GM12801 (cell line): ENCODE data around the gene SLC45A1.

Experiments
- TF ChIP-seq, protein P1 (sequence below): IDR thresholded peaks from one replicate; pipeline ENCODE4 v1.5.1; 2011; ENCODE audit warnings: control low read depth; ENCODE audit not compliant: insufficient read length; ENCODE audit errors: extremely low read depth

Gene SLC45A1

GRCh38 chr1:8351693-8352470 lies 34.0 kb downstream of the SLC45A1 start:
- TF ChIP-seq, protein P1, sequence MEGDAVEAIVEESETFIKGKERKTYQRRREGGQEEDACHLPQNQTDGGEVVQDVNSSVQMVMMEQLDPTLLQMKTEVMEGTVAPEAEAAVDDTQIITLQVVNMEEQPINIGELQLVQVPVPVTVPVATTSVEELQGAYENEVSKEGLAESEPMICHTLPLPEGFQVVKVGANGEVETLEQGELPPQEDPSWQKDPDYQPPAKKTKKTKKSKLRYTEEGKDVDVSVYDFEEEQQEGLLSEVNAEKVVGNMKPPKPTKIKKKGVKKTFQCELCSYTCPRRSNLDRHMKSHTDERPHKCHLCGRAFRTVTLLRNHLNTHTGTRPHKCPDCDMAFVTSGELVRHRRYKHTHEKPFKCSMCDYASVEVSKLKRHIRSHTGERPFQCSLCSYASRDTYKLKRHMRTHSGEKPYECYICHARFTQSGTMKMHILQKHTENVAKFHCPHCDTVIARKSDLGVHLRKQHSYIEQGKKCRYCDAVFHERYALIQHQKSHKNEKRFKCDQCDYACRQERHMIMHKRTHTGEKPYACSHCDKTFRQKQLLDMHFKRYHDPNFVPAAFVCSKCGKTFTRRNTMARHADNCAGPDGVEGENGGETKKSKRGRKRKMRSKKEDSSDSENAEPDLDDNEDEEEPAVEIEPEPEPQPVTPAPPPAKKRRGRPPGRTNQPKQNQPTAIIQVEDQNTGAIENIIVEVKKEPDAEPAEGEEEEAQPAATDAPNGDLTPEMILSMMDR = no peak

DNA sequence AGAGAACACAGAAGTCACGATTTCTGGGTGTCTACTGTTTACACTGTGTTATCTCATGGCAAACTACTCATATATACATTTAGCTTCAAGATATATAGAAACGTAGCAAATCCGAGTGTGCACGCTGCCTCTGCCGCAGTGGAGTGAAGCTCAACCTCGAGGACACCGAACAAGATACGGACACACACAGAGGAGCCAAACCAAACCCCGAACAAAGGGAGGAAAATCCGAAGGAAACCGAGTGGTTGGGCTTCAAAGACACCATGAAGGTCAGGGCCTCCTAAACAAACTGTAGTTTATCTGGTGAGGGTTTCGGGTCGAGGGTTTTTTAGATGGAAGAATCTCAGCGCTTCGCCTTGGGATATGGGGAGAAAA lies 34.5 kb downstream of the SLC45A1 start:
- TF ChIP-seq, protein P1 = no peak

DNA sequence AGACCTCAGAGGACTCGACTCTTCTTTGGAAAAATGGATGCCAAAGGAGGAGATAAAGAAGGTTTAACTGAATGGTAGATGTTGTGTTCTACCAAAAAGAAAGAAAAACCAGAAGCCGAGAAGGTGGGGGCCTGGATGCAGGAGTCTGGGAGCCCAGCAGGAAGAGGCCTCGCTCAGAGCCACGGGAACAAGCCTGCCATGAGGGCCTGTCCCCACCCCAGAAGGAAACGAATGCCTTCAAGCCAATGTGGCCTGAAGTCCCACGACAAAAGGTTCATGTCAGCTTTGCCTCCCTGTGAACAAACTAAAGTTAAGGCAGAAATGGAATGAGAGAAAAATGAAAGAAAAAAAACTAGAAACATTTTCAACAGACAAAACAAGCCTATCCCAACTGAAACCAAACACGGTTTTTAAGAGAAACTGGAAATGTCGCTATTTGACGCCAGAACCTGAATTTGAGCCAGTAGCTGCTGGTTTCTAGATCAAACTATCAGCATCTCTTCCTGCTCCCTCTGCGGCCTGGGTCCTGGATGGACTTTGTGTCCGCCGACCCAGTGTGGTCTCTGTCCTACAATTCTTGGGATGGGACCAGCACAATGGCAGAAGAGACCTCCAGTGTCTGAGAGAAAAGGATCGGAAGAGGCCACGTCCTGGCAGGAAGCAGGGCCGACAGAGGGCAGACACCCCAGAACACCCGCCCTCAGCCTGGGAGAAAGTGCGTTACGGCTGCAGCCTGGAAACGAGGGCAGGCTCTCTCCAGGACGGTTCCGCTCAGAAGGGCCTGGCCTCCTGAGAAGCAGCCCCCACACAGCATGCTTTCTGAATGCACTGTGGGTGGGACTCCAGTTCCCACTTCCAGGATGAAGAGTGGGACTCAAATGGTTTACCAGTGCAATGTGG lies 35.2 kb downstream of the SLC45A1 start:
- TF ChIP-seq, protein P1 = no peak

GRCh38 chr1:8354038-8354437 lies 36.1 kb downstream of the SLC45A1 start:
- TF ChIP-seq, protein P1 = no peak

DNA sequence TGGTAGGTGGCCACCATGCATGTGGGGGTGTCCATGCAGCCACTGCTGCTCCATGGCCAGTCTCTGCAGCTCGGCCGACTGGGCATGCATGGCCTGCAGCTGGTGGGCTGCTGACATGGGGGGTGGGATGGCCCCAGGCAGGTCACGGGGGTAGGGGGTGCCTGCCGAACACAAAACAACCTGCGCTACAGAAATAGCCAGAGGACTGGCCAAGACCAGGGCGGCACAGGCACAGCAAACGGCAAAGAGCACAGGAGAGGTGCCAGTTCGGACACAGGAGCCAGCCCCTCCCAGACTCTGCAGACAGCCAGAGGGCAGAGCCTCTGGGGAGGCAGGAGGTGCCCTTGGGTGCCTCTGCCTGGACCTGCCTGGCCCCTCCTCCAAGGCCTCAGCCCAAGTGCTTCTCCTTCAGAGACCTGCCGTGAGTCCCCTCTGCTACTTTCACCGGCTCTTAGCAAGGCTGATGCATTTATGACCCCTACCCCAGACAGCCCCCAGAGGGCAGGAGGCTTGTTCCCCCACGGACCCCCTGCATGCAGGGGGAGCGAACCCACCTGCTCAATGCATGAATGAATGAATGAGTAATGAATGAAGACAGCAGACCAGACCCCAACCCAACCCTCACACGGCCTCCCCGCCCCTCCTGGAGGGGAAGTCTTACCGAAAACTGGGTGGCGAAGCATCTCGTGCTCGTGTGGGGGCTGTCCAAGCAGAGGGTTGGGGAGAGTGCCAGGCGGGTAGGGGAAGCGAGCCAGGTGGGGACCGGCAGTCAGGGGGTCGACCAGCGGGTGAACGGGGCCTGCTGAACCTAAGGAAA lies 37.7 kb downstream of the SLC45A1 start:
- TF ChIP-seq, protein P1 = no peak

DNA sequence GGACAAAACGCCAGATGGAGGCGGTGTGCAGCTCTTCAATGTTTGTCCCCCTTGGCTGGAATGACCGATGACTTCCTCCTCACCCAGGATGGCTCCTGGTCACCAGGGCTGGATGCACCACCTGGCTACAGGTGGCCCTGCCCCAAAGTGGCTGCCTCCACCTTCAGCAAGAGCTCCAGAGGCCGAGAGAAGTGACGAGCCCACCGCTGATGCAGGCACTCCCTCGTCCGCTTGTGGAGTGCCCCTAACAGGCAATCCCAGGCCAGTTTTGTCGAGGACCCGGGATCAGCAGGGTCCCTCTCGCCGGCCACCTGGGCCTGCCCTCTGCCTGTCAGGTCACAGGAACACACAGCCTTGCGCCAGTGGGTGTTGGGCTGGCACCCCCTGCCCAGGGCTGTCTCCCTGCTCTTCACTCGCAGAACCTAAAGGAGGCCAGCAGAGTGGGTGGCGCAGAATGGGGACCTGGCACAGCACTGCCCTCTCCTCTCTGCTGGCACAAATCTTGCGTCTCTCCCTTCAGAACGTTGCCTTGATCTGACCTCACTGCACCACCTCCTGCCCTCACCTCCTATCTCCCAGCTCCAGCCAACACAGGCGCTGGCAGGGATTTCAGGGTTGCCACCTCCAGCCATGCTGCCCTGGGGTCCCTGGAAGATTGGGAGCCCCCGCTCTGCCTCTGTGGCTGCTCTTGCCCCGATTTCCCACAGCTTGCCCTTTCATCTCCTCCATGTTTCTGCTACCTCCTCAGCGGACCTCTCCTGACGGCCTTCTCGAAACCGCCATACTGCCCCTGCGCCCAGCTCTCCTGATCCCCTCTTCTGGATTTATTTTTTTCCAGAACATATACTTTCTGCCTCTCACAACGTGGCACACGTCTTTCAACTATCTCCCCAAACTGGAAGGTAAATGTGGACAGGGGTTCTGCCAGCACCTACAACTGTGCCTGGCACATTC lies 38.6 kb downstream of the SLC45A1 start:
- TF ChIP-seq, protein P1 = no peak
